ENCODE data around the gene KDM4F. TPM values are rescaled to one million over a fixed set of nuclear protein-coding genes. Genes with fewer than 3 reads are reported as not detected.
"Not testable (repeated sequence)": the region's sequence is repeated elsewhere in the genome, so short reads cannot be mapped to it uniquely, and the experiment has no call there.

KDM4F gene
- total RNA-seq (not detected), polyA plus RNA-seq (not detected)
- long read RNA-seq, donor 1, result 0 reads
- long read RNA-seq, donor 2, result 0 reads
- long read RNA-seq, donor 3, result 0 reads
- long read RNA-seq, donor 4, result 0 reads
- long read RNA-seq, donor 5, result 0 reads
- long read RNA-seq, donor 6, result 0 reads
- long read RNA-seq, donor 7, result 0 reads
- long read RNA-seq, donor 8, result 0 reads
- long read RNA-seq, donor 9, result 0 reads
- long read RNA-seq, donor 10, result 0 reads

DNA sequence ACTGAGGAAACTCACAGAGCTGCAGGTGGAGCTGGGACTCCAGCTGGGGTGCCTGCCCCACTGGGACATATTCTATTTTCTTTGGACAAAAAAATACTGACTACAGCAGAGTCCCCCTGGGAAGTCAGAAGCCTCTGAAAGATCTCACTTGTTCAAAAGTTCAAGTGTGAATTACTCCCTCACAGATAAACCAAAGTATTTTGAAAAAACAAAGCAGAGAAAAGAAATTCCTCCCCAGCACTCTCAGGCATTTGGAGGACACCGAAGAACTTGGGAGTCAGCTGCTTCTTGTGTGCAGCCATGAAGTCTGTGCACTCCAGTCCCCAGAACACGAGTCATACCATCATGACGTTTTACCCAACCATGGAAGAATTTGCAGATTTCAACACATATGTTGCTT lies at the start of gene KDM4F:
Gene KDM4F, plus strand, starts transcription at position 301 of the 400 bp plus-strand sequence.
- H3K9me3 ChIP-seq; H3K4me3 ChIP-seq; intact Hi-C loops (cut with DNase I; ENCODE audit: low total_unique reads); DNase-seq; H3K27ac ChIP-seq; H3K36me3 ChIP-seq; H3K4me1 ChIP-seq: not testable (repeated sequence)
- peaks cover 0 to 16% (median 0%) of the 10 kb centered on the region in 3 donors for H3K27me3 ChIP-seq
- WGBS, 5 donors, result 42 to 83% (median 70%) methylated on average over 3 of the region's 3 CpGs

DNA sequence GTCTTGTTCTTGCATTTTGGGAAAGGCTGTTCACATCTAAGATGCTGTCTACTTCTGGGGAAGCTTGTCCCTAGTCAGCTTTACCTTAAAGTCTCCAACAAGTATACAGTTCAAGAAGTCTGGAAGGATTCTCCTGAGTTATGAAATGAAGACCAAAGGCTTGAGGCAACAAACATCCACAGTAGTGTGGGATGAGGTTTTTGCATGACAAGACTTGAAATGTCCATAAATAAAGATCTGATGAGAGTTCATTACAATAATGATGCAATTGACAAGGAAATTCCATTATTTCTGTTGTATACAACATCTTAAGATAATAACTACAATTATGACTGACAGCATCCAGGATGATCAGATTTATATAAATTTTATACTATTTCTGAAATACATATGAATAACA lies 45.5 kb upstream of the KDM4F start:
- H3K4me3 ChIP-seq, result no peak overlapping the region
- no peak overlapping the region for H3K27ac ChIP-seq
- H3K36me3 ChIP-seq, result peaks cover 0 to 3% (median 0%) of the 10 kb centered on the region in 4 donors
- H3K9me3 ChIP-seq, result no peaks in the 10 kb centered on the region
- intact Hi-C loops (cut with DNase I; ENCODE audit: low total_unique reads), result no loop called here
- no peak for TF ChIP-seq EP300 (IDR thresholded peaks at IDR 0.05)
- TF ChIP-seq, protein P1, sequence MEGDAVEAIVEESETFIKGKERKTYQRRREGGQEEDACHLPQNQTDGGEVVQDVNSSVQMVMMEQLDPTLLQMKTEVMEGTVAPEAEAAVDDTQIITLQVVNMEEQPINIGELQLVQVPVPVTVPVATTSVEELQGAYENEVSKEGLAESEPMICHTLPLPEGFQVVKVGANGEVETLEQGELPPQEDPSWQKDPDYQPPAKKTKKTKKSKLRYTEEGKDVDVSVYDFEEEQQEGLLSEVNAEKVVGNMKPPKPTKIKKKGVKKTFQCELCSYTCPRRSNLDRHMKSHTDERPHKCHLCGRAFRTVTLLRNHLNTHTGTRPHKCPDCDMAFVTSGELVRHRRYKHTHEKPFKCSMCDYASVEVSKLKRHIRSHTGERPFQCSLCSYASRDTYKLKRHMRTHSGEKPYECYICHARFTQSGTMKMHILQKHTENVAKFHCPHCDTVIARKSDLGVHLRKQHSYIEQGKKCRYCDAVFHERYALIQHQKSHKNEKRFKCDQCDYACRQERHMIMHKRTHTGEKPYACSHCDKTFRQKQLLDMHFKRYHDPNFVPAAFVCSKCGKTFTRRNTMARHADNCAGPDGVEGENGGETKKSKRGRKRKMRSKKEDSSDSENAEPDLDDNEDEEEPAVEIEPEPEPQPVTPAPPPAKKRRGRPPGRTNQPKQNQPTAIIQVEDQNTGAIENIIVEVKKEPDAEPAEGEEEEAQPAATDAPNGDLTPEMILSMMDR (IDR thresholded peaks at IDR 0.05), result no peak
- no peak for TF ChIP-seq POLR2AphosphoS5 (IDR thresholded peaks at IDR 0.05)
- no peak for TF ChIP-seq POLR2A (IDR thresholded peaks at IDR 0.05)
- H3K4me1 ChIP-seq, result no peaks in the 10 kb centered on the region
- DNase-seq, result no peak
- no peaks in the 10 kb centered on the region for H3K27me3 ChIP-seq

DNA sequence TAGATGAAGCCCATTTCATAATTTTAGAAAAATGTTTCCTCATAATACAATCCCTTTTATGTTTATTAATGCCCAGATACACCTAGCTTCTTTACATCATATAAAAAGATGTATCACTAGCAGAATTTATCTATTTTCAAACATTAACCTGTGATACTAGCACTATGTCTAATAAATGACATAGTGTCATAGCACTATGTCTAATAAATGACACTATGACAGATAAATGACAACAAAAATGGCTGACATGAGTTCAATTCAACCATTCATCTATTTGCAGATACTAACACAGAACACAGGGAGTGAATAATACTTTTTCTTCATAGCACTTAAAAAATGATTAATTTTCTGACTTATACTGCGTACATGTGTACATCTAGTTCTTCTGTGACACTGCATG lies 43.6 kb upstream of the KDM4F start:
- TF ChIP-seq, protein P1 (IDR thresholded peaks at IDR 0.05), result no peak
- no peak for TF ChIP-seq POLR2A (IDR thresholded peaks at IDR 0.05)
- TF ChIP-seq EP300 (IDR thresholded peaks at IDR 0.05), result no peak
- TF ChIP-seq POLR2AphosphoS5 (IDR thresholded peaks at IDR 0.05), result no peak
- no peaks in the 10 kb centered on the region for H3K4me1 ChIP-seq
- H3K4me3 ChIP-seq, result no peak overlapping the region
- intact Hi-C loops (cut with DNase I; ENCODE audit: low total_unique reads), result no loop called here
- no peaks in the 10 kb centered on the region for H3K36me3 ChIP-seq
- no peaks in the 10 kb centered on the region for H3K27me3 ChIP-seq
- DNase-seq, result no peak
- H3K27ac ChIP-seq, result no peak overlapping the region
- WGBS, 5 donors, result 90 to 94% (median 92%) methylated on average over 1 of the region's 1 CpG
- H3K9me3 ChIP-seq, result no peaks in the 10 kb centered on the region

DNA sequence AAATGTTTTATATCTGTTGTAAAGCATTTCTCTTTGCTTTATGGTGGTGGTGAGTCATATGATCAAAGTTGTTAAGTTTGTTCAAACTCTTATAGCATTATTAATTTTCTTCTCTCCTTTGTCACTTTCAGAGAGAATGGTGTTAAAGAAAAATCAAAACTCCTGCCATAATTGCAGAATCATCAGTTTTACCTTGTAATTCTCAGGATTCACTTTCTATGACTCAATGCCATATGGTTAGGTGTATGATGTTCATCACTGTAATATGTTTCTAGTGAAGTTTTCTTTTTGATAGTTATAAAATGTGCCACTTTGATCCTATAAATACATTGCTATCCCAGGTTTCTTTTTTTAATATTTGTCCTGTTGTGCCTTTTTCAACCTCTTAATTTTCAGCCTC lies 37.8 kb upstream of the KDM4F start:
- Histone ChIP-seq H3K36me3 (no peaks in the 10 kb centered on the region), H3K27me3 (peaks cover 0 to 9% (median 0%) of the 10 kb centered on the region in 3 donors), H3K4me1 (no peaks in the 10 kb centered on the region), H3K27ac (no peak overlapping the region), H3K9me3 (no peaks in the 10 kb centered on the region), H3K4me3 (no peak overlapping the region)
- no peak for DNase-seq
- TF ChIP-seq, protein P1 (IDR thresholded peaks at IDR 0.05), result no peak
- TF ChIP-seq POLR2AphosphoS5 (IDR thresholded peaks at IDR 0.05) (no peak), POLR2A (IDR thresholded peaks at IDR 0.05) (no peak), EP300 (IDR thresholded peaks at IDR 0.05) (no peak)
- intact Hi-C loops (cut with DNase I; ENCODE audit: low total_unique reads), result no loop called here

DNA sequence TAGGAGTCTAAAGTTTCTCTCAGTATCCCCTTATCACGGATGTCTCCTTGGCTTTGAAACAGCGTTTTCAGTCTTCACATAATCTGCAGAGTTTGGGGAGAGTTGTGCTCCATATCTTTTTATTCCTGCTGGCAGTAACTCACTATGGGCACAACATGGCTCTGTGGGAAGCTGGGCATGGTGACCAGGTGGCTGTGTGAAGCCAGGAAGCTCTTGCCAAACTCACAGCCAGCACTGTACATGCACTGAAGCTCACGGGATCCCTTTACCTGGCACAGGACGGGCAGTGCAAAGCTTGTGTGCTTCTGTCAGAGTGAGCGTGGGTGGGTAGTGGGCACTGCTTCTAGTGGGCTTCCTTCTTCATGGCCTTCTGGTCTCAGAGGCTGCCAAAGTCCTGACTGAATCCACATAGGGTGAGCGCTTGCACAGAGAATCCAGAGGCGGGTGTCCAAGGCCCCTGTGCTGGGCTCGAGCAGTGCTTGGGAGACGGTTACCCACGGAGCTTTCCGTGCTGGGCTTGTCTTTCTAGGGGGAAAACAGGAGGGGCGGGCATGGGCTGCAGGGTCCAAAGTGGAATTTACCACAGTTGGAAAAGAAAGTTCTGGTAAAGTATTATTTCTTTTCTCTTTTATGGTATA lies 34.9 kb upstream of the KDM4F start:
- Histone ChIP-seq H3K36me3 (no peaks in the 10 kb centered on the region), H3K4me1 (no peaks in the 10 kb centered on the region), H3K27me3 (peaks cover 0 to 9% (median 0%) of the 10 kb centered on the region in 3 donors), H3K4me3 (no peak overlapping the region), H3K27ac (no peak overlapping the region), H3K9me3 (no peaks in the 10 kb centered on the region)
- no peak for DNase-seq
- intact Hi-C loops (cut with DNase I; ENCODE audit: low total_unique reads), result no loop called here
- TF ChIP-seq POLR2A (IDR thresholded peaks at IDR 0.05) (no peak), POLR2AphosphoS5 (IDR thresholded peaks at IDR 0.05) (no peak), EP300 (IDR thresholded peaks at IDR 0.05) (no peak)
- TF ChIP-seq, protein P1 (IDR thresholded peaks at IDR 0.05), result no peak
- WGBS, 5 donors, result 84 to 92% (median 90%) methylated on average over 11 to 12 of the region's 12 CpGs
